Measurements from ENCODE around the gene DENR. TPM values are rescaled to one million over a fixed set of nuclear protein-coding genes. Genes with fewer than 3 reads are reported as not detected.
"Not testable (repeated sequence)": the region's sequence is repeated elsewhere in the genome, so short reads cannot be mapped to it uniquely, and the experiment has no call there.

The DENR gene
- total RNA-seq = 10 to 100 TPM; 23.1 to 31.0 (median 25.9) TPM
- polyA plus RNA-seq = 10 to 100 TPM; 16.5 to 19.2 TPM
- long read RNA-seq, donor 1, partial matches to known transcripts = 1 of 3 reads
- long read RNA-seq, donor 1, other reads (novel, unspliced or antisense) = 2 of 3 reads
- long read RNA-seq, donor 2, partial matches to known transcripts = 0 of 6 reads
- long read RNA-seq, donor 2, other reads (novel, unspliced or antisense) = 6 of 6 reads
- long read RNA-seq, donor 3, partial matches to known transcripts = 12 of 22 reads
- long read RNA-seq, donor 3, other reads (novel, unspliced or antisense) = 9 of 22 reads

GRCh38 chr12:122752464-122753318 lies at the start of gene DENR:
Gene DENR (plus strand): TSS chr12:122752824. CDS start chr12:122753702, 878 bp downstream.
- no peaks in the 10 kb centered on the region for H3K9me3 ChIP-seq
- 0 to 1% methylated on average over 70 to 73 of the region's 73 CpGs for WGBS, 2 donors
- TF ChIP-seq CTCF (IDR thresholded peaks at IDR 0.05) = peak; percentile 21 to 95 (median 81)
- H3K27me3 ChIP-seq = no peaks in the 10 kb centered on the region
- DNase-seq (peak; percentile 97 to 99), ATAC-seq (peak; percentile 98 to 99 (median 99))
- peaks cover 0 to 24% (median 16%) of the 10 kb centered on the region in 9 donors for H3K4me1 ChIP-seq
- peak within 1 kb of the TSS; percentile 36 to 100 (median 92) for H3K4me3 ChIP-seq
- peaks cover 0 to 41% (median 13%) of the 10 kb centered on the region in 9 donors for H3K36me3 ChIP-seq
- intact Hi-C loops (cut with DNase I) = loop anchor here in 9 of 10 donors (1.0 to 10.0 kb wide), 6 partner anchors 114 to 228 kb away; partner anchors contain the start of genes KNTC1 (in 5 of the 9) and RSRC2 (in 5 of the 9)
- peak within 1 kb of the TSS; percentile 62 to 94 (median 90) for H3K27ac ChIP-seq

GRCh38 chr12:122702890-122703611 lies 49.6 kb upstream of the DENR start, which contains the start of gene HCAR2:
Gene HCAR2 (minus strand): TSS chr12:122703357. CDS start chr12:122703283, 74 bp downstream.
- ATAC-seq = peak in 2 of 8 donors; percentile 38 to 43
- peaks cover 0 to 17% (median 0%) of the 10 kb centered on the region in 7 donors for H3K27me3 ChIP-seq
- H3K4me1 ChIP-seq; H3K36me3 ChIP-seq; DNase-seq; H3K9me3 ChIP-seq; intact Hi-C loops (cut with DNase I): not testable (repeated sequence)
- peak within 1 kb of the TSS in 1 of 10 donors; percentile 18 for H3K4me3 ChIP-seq
- peak within 1 kb of the TSS in 1 of 10 donors; percentile 42 for H3K27ac ChIP-seq
- 86 to 90% methylated on average over 22 of the region's 22 CpGs for WGBS, 2 donors

- ATAC-seq; H3K4me3 ChIP-seq; intact Hi-C loops (cut with DNase I); DNase-seq; H3K9me3 ChIP-seq; H3K27ac ChIP-seq; H3K36me3 ChIP-seq; H3K4me1 ChIP-seq: not testable (repeated sequence)
- peaks cover 0 to 17% (median 0%) of the 10 kb centered on the region in 7 donors for H3K27me3 ChIP-seq
- WGBS, 2 donors = 86 to 87% methylated on average over 3 of the region's 3 CpGs
Measured at GRCh38 chr12:122703841-122704240, 48.8 kb upstream of the DENR start.

- intact Hi-C loops (cut with DNase I); H3K9me3 ChIP-seq; DNase-seq; H3K27me3 ChIP-seq; H3K4me3 ChIP-seq; H3K4me1 ChIP-seq; ATAC-seq; H3K36me3 ChIP-seq; H3K27ac ChIP-seq: not testable (repeated sequence)
- no CpG with 5 or more reads among the region's 3 CpGs for WGBS, 2 donors
Measured at GRCh38 chr12:122709287-122709686, 43.3 kb upstream of the DENR start.

- H3K27ac ChIP-seq; H3K4me1 ChIP-seq; H3K36me3 ChIP-seq; intact Hi-C loops (cut with DNase I); ATAC-seq; DNase-seq; H3K4me3 ChIP-seq; H3K9me3 ChIP-seq: not testable (repeated sequence)
- WGBS, 2 donors = 78 to 83% methylated on average over 2 of the region's 2 CpGs
- H3K27me3 ChIP-seq = peaks cover 0 to 11% (median 0%) of the 10 kb centered on the region in 7 donors
Measured at GRCh38 chr12:122710341-122710740, 42.3 kb upstream of the DENR start.

- 65 to 69% methylated on average over 1 of the region's 1 CpG for WGBS, 2 donors
- intact Hi-C loops (cut with DNase I); H3K27ac ChIP-seq; ATAC-seq; H3K4me3 ChIP-seq; H3K9me3 ChIP-seq; H3K4me1 ChIP-seq; H3K36me3 ChIP-seq: not testable (repeated sequence)
- DNase-seq = peak in 1 of 2 donors; percentile 12
- peaks cover 0 to 12% (median 0%) of the 10 kb centered on the region in 7 donors for H3K27me3 ChIP-seq
Measured at GRCh38 chr12:122711266-122711665, 41.4 kb upstream of the DENR start.

- peak in 5 of 8 donors; percentile 33 to 61 (median 55) for ATAC-seq
- DNase-seq; H3K36me3 ChIP-seq; H3K9me3 ChIP-seq; H3K4me1 ChIP-seq; H3K27ac ChIP-seq; intact Hi-C loops (cut with DNase I); H3K4me3 ChIP-seq: not testable (repeated sequence)
- peaks cover 0 to 12% (median 0%) of the 10 kb centered on the region in 7 donors for H3K27me3 ChIP-seq
- WGBS, 2 donors = 57 to 67% methylated on average over 3 of the region's 10 CpGs
Measured at GRCh38 chr12:122713491-122714188, 39.0 kb upstream of the DENR start.

GRCh38 chr12:122715211-122715610 lies 37.4 kb upstream of the DENR start:
- H3K4me1 ChIP-seq; H3K9me3 ChIP-seq; DNase-seq; intact Hi-C loops (cut with DNase I); H3K27ac ChIP-seq; H3K36me3 ChIP-seq; ATAC-seq: not testable (repeated sequence)
- 78% methylated on average over 6 of the region's 6 CpGs for WGBS, 2 donors
- H3K4me3 ChIP-seq = peak overlapping the region in 1 of 10 donors; percentile 18
- H3K27me3 ChIP-seq = peaks cover 0 to 12% (median 0%) of the 10 kb centered on the region in 7 donors

- H3K4me1 ChIP-seq = peaks cover 0 to 18% (median 0%) of the 10 kb centered on the region in 9 donors
- ATAC-seq; H3K9me3 ChIP-seq; intact Hi-C loops (cut with DNase I); H3K27me3 ChIP-seq; H3K36me3 ChIP-seq; DNase-seq: not testable (repeated sequence)
- 80 to 82% methylated on average over 10 of the region's 10 CpGs for WGBS, 2 donors
- peak within 1 kb of the TSS in 1 of 10 donors; percentile 8 for H3K4me3 ChIP-seq
- H3K27ac ChIP-seq = peak within 1 kb of the TSS in 1 of 10 donors; percentile 14
Measured at GRCh38 chr12:122716658-122717057, 36.0 kb upstream of the DENR start, which contains the start of gene HCAR3. Gene HCAR3 (minus strand): TSS chr12:122716811. CDS start chr12:122716737, 74 bp downstream.

All from heart right ventricle (tissue), 16 donors.